Activated gamma-delta T cell treated with anti-CD3 and anti-CD28 coated beads, Interleukin-2, amount 50 U/mL, for 16 hours (primary cell): Measurements from ENCODE around the gene CFAP47.
"Not testable (repeated sequence)": the region's sequence is repeated elsewhere in the genome, so short reads cannot be mapped to it uniquely, and the experiment has no call there.

Source experiments
- DNase-seq: peaks from one replicate; pipeline ENCODE4 v3.0.0-alpha.2; 2020; ENCODE audit warnings: low read depth

CFAP47 gene

GRCh38 chrX:35919536-35920309, at the start of gene CFAP47:
TSS of gene CFAP47 (plus strand) at chrX:35919734. CDS start at chrX:35919800, 66 bp downstream.
- DNase-seq = no peak

GRCh38 chrX:35880601-35881000, 38.9 kb upstream of the CFAP47 start:
- no peak for DNase-seq

GRCh38 chrX:35886135-35886534, 33.4 kb upstream of the CFAP47 start:
- DNase-seq = no peak

- DNase-seq = no peak
Measured at GRCh38 chrX:35890699-35891098, 28.8 kb upstream of the CFAP47 start.

GRCh38 chrX:35986816-35987215, 67.3 kb downstream of the CFAP47 start:
- not testable (repeated sequence) for DNase-seq

GRCh38 chrX:36007207-36007606, 87.7 kb downstream of the CFAP47 start:
- DNase-seq = no peak

- DNase-seq = no peak
Measured at GRCh38 chrX:36019125-36019524, 99.6 kb downstream of the CFAP47 start.

GRCh38 chrX:36035550-36035949, 116.0 kb downstream of the CFAP47 start:
- no peak for DNase-seq

- no peak for DNase-seq
Measured at GRCh38 chrX:36062778-36063177, 143.2 kb downstream of the CFAP47 start.

- DNase-seq = no peak
Measured at GRCh38 chrX:36071061-36071460, 151.5 kb downstream of the CFAP47 start.

- not testable (repeated sequence) for DNase-seq
Measured at GRCh38 chrX:36075009-36075408, 155.5 kb downstream of the CFAP47 start.

- no peak for DNase-seq
Measured at GRCh38 chrX:36083256-36083655, 163.7 kb downstream of the CFAP47 start.

GRCh38 chrX:36087366-36087765, 167.8 kb downstream of the CFAP47 start:
- DNase-seq = no peak

- DNase-seq = not testable (repeated sequence)
Measured at GRCh38 chrX:36088939-36089338, 169.4 kb downstream of the CFAP47 start.

GRCh38 chrX:36102425-36102824, 182.9 kb downstream of the CFAP47 start:
- no peak for DNase-seq

GRCh38 chrX:36116222-36116621, 196.7 kb downstream of the CFAP47 start:
- DNase-seq = no peak

GRCh38 chrX:36159254-36159653, 239.7 kb downstream of the CFAP47 start:
- no peak for DNase-seq

- no peak for DNase-seq
Measured at GRCh38 chrX:36160081-36160480, 240.5 kb downstream of the CFAP47 start.

- no peak for DNase-seq
Measured at GRCh38 chrX:36198575-36198974, 279.0 kb downstream of the CFAP47 start.

- DNase-seq = no peak
Measured at GRCh38 chrX:36199928-36200327, 280.4 kb downstream of the CFAP47 start.

GRCh38 chrX:36214924-36215323, 295.4 kb downstream of the CFAP47 start:
- no peak for DNase-seq

- no peak for DNase-seq
Measured at GRCh38 chrX:36218801-36219200, 299.3 kb downstream of the CFAP47 start.

- not testable (repeated sequence) for DNase-seq
Measured at GRCh38 chrX:36234840-36235528, 315.4 kb downstream of the CFAP47 start.
